Activated T-cell treated with anti-CD3 and anti-CD28 coated beads for 1 hour (primary cell): Measurements from ENCODE around the gene RHEB.

Experiments used
- DNase-seq: peaks from one replicate; pipeline ENCODE4 v3.0.0-alpha.2; 2020; ENCODE audit warnings: low read depth

The RHEB gene

DNA sequence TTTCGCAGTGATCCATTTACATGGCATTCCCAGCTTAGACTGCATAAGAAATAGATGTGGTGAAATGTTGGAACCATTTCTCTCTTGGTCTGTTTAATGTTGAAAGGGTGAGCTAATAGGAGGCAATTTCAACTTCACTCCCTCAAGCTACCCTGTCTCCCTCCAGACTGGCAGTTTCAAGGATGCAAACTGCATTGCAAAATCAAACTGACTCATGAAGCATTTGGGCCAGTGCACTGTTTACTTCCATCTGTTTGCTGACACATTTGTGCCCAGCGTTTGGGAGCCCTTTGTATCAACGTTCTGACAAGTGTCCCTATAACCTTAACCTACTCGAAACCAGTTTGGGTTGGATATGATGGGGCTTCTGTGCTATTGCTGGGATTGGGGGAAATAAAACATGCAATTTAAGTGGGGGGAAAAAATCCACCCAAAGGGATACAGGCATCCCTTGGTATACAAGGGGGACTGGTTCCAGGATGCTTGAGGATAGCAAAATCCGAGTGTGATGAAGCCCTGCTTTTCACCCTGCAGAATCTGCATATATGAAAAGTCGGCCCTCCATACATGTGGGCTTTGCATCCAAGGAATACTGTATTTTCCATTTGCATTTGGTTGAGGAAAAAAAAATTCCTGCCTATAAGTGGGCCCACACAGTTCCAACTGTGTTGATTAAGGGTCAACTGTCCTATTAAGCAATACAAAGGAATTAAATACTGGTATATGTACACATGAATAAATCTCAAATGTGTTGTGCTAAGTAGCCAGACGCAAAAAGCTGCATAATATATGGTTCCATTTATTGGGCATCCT, 15.6 kb downstream of the RHEB start:
- DNase-seq, result no peak

DNA sequence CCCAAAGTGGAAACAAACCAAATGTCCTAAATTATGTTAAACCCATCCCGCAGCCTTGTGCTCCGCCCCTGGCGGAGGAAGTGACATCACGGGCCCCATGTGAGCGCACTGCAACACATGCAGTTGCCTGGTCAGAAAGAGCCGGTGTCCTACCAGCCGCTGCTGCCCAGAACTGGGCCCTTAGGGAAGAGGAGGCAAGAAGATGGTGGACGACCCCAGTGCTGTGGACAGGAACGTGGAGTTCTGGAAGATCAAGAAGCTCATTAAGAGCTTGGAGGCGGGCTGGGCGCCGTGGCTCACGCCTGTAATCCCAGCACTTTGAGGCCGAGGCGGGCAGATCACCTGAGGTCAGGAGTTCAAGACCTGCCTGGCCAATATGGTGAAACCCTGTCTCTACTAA, 18.0 kb downstream of the RHEB start:
- no peak for DNase-seq

DNA sequence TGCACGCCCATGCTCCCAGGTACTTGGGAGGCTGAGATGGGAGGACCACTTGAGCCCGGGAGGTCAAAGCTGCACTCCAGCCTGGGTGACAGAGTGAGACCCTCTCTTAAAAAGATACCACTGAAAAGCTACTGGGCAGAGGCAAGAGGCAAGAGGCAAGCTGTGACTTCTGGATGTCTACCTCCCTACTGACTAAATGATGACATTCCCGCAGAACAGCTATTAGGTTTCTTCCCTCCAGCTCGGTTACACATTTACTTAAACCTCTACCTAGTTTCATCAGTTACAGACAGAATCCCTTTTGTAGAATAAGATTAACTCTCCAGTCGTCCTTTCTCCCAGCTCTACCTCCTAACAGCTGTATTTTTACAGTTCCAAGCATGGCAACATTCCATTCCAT, 21.2 kb downstream of the RHEB start:
- no peak for DNase-seq

DNA sequence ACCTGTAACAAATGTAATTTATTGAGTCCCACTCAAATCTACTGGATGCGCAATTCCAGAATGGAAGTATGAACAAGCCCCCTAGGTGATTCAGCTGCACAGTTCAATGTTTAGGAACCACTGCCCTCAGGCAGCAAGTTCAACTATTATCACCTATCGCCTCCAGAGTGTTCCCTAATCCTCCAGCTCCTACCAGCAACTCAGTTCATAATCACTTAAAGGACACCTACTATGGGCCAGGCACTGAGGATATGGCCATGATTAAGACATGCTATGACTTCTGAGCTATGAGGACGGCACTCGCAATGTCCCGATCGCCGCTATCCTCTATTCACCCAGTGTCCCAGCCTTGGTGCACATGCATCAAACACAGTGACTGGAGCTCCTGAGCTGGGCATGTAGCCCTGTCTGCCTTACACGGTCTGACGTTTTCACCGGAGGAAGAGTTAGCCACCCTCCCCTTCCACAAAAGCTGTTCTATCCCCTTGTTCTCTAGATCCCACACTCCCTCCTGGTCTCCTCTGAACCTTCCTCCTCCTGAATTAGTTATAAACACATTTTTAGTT, 22.3 kb downstream of the RHEB start:
- no peak for DNase-seq

DNA sequence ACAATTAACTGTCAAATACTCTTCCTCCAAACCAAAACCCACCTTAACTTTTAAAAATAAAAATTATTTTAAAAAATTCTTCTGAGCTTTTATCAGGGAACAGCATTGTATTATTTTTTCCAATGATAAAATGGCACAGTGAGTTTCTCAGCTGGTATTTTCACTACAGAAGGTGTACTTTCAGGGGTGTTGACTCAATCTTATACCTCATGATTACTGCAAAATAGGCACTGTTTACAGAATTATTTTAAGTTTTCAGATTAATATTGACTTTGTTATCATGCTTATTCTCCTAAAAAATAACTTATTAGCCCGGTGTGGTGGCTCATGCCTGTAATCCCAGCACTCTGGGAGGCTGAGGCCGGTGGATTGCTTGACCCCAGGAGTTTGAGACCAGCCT, 24.3 kb downstream of the RHEB start:
- no peak for DNase-seq

DNA sequence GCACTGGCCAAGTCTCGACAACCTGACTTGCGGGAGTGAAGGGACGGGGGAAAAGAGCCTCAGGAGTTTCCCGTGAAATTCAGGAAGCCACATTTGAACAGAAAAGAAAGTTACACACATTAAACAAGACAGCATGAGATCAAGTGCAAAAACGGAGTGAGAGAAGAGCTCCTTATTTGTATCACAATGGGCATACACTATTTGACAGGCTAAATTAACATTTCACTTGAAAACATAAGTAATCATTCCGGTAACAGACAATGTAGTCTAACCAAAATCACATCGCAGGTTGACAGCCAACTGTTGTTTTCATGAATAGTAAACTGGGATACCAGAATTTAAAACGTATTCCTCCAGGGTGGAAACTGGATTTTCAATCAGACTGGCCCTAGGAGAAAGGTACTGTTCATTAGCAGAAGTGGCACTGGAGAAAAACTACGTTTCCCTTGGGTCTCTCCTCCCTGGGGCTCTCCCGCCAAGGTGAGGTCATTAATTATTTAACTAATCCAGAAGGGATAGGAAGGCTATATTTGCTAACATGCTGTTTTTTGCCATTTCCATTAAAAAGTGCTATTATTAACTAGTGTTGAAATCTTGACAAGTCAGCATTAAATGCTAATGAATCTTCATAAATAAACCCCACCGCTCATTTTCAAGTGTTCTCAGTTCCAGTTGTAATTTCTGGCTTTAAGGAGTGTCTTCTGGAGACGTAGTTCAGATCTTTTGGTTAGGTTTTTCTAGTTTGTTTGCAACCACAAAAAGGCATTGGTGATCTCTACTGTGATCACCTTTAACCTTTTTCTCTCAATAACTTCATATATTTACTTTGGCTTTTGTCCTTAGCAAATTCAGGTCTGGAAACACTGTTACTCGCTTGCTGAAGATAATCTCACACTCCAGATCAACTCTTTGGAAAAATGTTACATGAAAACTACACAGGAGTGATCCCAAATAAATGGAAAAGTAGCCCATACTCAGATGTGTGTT, 25.1 kb downstream of the RHEB start:
- DNase-seq, result no peak

DNA sequence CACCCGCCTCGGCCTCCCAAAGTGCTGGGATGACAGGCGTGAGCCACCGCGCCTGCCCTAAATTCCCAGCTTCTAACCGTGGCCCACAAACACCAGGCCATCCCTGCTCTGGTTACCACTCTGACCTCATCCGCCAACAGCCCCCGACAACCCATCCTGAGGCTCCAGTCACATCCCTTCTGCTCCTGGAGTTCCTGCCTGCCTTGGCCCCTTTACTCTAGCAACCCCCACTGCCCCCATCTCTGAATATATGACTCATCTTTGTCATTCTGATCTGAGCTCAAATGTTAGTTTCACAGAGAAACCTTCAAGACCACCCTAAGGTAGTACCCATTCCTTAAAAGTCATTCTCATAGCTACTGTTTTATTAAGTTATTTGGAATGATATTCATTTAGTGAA, 26.6 kb downstream of the RHEB start:
- no peak for DNase-seq

DNA sequence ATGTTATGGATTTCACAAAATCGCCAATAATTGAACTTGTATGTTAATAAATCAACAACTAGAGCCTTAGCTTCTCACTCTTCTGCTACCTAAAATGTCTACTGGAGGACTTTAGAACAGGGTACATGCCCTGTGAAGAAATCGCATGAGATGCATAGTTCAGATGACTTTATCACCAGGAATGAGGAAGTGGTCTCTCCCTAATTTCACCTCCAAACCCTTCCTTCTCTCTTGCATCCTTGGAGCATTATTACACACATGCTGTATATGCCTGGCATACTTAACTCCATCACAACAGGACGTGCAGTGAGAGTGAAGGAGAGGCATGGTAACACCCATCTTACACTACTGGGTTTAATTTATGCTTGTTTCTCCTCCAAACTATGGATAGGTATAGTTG, 27.8 kb downstream of the RHEB start:
- DNase-seq, result no peak

DNA sequence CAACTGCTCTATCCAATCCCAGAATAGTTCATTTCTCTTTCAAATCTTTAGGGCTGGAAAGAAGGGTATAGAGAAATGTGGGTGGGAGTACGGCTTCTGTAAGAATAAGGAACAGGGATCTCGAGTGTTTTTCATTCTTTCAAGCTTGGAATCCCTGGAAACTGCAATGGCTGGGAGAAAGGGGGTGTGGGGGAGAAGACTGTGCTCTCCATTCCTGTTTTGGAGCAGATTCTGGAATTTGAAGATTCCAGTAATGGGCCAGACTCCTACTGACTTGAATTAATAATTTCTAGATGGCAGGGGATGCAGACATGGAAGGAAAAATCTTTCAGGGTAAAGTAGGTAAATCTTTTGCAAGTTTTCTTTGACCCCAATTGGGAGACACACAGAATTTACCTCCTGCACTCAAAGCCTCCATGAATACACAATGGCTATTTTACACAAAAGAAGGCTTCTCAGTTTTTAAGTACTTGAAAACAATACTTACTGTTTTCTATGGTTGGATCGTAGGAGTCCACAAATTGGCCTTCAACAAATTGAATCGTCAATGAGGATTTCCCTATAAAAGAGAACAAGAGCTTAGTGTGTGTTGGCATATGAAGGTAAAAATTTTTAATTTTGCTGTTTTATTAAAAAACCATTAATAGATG, 29.1 kb downstream of the RHEB start:
- DNase-seq, result no peak

DNA sequence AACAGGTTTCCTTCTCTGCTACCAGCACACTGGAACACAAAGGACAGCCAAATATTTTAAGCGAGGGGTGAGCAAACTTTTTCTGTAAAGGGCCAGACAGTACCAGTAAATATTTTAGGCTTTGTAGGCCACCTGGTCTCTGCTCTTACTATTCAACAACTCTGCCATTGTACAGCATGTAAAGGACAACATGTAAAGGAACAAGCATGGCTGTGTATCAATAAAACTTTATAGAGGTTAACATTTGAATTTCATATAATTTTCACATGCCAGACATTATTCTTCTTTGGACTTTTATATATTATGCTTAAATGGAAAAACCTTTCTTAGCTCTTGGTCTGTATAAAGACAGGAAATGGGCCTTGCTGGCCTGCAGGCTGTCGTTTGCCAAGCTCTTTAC, 30.2 kb downstream of the RHEB start:
- no peak for DNase-seq

DNA sequence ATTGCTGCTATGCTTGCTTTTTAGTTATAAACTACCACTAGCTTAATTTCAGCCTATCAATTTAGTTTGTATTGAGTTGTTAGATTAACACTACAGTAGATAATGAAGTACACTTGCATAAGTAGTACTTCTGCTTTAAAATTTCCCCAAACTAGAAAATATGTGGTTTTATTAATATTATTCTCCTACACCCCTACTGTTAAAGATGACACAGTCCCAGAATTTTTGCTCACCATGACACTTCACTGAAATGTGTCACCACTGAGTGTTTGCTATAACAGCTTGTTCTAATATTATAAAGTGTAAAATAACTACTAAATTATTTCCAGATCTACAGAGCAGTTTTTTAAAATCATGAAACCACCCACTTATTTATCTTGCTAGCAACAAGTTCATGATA, 31.6 kb downstream of the RHEB start:
- DNase-seq, result no peak

DNA sequence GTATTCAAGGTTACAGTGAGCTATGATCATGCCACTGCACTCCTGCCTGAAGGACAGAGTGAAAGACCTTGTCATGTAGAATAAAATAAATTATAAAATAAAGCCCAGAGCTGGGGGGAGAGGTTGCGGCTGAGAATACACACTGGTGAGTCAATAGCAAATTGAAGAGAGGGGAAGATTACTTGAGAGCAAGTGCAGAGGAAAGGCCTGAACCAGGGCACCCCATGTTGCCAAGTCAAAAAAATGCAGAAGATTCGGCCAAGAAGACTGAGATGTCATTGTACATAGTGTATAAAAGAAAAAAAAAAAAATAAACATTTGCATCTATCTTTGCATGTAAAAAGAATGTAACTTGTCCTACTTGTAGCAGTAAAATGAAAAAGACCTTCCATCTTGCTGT, 32.5 kb downstream of the RHEB start:
- no peak for DNase-seq

DNA sequence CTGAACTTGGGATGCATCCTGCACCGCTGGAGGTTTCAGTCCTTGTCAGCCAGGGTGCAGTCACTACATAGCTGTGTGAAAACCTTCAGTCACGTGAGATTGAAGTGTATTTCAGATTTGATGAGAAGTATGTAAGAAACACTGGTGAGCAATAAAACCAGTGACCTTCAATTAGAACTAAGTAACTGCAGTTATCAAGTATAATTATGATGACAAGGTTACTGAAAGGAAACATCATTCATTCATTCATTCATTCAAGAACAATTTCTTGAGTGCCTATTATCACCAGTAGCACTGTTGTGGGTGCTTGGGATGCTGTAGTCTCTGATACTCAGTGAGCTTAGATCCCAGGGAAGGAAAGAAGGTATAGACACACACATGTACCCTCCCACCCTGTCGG, 33.6 kb downstream of the RHEB start:
- no peak for DNase-seq

DNA sequence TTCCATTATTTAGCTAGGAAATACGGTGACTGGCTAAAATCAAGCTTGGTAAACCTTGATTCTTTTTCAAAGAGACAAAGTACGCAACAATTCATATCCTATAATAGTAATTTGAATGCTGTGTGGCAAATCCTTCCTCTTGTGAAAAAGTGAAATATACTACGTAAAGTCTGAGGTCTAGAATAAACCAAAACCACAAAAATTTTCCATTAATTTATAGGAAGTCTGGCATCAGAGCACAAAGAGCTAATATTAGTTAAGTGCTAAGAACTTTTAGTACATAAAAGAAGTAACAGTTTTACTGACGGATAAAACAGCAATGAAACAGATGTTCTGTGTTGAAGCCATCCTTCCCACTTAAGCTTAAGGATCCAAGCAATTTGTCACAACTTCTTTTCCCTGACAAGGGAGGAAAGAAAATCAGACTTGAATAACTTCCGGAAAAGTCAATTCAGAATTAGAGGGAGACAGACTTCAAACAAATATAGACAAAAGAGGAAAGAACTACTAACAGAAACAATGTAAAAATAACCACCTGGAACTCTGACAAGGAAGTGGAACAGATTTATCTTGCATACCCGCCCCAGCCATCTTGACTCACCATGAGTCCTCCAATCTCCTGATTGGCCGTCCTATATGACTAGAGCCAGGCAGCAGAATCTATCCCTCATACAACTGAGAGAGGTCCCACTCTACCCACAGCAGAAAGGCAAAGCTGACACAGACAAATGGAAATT, 34.6 kb downstream of the RHEB start:
- no peak for DNase-seq

DNA sequence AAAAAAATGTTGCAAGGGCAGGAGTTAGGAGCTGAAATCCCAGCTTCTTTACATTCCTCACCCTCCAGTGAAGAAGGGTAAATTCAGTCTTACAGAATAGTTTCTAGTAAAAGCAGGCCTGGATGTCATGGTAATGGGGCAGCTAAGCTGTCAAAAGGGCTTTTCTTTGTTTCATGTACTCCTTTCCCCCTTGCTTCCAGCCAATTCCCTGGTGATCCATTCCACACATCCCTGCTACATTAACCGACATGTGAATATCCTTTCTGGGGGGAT, 36.0 kb downstream of the RHEB start:
- no peak for DNase-seq

DNA sequence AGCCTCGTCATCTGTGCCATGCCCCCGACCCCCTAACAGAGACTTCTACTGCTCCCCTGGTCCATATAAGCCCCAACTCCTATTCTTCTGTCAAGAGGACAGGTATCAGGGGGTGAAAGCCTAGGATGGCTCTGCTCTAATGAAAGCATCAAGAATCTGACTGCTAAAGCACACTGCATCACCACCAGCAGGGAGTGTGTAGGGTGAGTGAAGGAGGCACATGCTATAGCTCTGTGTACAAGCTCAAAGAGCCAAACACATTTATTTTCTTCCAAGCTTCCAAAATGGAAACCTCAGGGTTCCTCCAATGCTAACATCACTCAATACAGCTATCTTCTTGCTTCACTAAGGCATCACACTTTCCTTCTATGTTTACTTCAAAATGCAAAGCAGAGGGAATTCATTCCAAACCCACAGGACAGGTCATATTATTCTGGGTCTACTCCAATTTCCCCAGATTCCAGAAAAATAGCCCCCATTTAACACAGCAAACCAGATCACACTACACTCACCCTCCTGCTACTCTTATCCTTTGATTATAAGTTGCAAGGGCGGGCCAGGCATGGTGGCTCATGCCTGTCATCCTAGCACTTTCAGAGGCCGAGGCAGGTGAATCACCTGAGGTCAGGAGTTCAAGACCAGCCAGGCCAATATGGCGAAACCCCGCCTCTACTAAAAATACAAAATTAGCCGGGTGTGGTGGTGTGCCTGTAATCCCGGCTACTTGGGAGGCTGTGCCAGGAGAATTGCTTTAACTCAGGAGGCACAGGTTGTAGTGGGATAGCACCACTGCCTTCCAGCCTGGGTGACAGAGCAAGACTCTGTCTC, 36.6 kb downstream of the RHEB start:
- DNase-seq, result no peak

DNA sequence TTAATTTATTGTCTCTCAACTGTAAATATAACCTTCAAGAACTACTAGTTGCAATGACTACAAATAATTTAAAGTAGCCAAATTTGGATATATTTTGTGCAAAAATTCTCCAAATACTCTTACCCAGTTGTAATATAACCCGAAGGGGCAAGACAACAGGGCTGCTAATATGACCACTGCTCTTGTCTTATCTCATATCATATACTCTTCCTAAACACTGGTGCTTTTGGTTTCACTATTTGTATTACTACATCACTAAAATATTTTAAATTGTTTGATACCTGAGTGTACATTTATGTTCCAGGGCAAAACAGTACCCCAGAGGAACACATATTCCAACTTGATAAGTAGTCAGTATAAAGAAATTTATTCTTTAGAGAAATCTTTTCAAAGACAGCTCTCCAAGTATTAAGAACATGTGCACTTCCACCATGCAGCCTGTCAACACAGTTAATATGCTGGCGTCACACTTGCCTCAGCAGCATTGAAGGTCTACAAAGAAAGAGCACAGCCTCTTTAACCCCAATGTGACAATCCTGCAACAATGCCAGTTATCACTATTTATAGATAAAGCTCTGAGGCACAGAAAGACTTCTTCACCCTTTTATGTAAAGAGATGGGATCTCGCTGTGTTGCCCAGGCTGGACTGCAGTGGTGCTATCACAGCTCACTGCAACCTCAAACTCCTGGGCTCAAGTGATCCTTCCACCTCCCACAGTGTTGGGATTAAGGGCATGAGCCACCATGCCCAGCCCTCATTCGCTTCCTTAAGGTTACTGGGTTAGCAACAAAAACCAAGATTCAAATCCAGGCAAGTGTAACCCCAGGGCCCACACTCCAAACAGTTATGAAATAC, 37.8 kb downstream of the RHEB start:
- DNase-seq, result no peak

DNA sequence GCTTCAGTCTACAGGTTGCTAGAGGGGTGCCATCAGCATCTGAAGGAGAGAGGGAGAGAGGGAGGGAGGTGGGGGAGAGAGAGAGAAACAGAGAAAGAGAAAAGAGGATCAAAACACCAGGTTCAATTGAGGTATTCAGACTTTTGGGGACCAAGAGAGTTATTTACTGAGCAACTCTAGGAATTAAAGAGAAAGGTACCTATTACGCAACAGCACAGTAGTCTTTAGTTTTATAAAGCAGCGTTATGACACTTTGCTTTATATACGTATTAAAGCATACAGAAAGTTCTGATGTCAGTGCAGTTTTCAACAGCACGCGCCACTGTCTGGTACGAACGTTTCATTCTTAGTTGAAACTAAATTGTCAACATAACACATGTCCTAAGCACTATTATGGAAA, 41.8 kb downstream of the RHEB start:
- DNase-seq, result no peak

DNA sequence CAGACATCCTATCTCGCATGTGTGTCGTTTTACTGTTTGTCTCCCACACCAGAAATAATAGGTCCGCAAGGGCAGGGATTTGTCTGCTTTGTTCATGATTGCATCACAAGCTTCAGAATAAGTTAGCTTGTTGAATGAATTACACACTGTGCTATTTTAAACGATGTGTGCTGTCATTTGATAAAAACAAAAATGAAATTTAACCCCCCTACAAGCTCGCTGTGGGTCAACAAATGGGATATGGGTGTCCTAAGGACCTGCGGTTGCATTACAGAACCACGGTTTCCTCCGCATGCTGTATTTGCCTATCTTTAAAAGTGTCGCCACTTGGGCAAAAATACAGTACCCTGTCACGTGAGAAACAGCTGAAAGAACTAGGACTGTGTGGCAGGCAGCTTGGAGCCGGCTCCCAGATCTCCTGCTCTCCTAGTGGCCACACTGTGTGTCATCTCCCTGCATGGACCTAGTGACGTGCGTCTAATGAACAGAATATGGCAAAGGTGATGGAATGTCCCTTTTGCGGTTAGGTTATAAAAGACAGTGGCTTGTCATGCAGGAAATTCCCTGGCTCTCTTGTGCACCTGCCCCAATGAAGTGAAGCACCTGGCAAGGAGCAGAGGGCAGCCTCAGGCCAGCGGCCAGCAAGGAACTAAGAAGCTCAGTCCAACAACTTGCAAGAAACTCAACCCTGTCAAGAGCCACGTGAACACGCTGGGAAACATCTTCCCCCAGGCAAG, 46.9 kb downstream of the RHEB start:
- DNase-seq, result no peak
